GM21423 (cell line): ENCODE results near the gene ODF4.
"Not testable (repeated sequence)": the region's sequence is repeated elsewhere in the genome, so short reads cannot be mapped to it uniquely, and the experiment has no call there.

Source experiments
- ATAC-seq: cut with Tn5 transposase; IDR thresholded peaks from one replicate; pipeline ENCODE4 v1.9.1; 2021; ENCODE audit warnings: mild to moderate bottlenecking, moderate library complexity; ENCODE audit not compliant: unreplicated experiment

Gene ODF4

GRCh38 chr17:8324923-8325322, 14.7 kb upstream of the ODF4 start:
- ATAC-seq: no peak

GRCh38 chr17:8326511-8327302, 12.9 kb upstream of the ODF4 start:
- ATAC-seq: no peak

GRCh38 chr17:8327303-8327649, 12.4 kb upstream of the ODF4 start:
- no peak for ATAC-seq

DNA sequence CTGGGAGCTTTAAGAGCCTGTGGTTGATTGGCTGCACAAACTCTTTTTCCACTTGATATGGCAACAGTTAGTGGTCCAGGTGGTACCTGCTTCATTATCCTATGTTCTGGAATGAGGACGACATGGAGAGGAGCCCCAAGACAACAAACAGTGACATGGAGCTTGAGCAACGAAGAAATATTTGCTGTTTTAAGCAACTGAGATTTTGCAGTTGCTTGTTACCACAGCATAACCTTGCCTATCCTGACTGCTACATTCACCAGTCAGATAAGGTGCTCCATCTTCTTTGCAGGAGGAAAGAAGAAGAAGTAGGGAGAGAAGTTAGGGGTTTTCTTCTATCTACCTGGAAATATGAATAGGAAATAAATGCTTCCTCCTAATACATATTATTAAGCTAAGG, 7.5 kb upstream of the ODF4 start:
- ATAC-seq: no peak

- no peak for ATAC-seq
Observed at GRCh38 chr17:8332688-8333087, 7.0 kb upstream of the ODF4 start.

- ATAC-seq: no peak
Observed at GRCh38 chr17:8333281-8333680, 6.4 kb upstream of the ODF4 start.

DNA sequence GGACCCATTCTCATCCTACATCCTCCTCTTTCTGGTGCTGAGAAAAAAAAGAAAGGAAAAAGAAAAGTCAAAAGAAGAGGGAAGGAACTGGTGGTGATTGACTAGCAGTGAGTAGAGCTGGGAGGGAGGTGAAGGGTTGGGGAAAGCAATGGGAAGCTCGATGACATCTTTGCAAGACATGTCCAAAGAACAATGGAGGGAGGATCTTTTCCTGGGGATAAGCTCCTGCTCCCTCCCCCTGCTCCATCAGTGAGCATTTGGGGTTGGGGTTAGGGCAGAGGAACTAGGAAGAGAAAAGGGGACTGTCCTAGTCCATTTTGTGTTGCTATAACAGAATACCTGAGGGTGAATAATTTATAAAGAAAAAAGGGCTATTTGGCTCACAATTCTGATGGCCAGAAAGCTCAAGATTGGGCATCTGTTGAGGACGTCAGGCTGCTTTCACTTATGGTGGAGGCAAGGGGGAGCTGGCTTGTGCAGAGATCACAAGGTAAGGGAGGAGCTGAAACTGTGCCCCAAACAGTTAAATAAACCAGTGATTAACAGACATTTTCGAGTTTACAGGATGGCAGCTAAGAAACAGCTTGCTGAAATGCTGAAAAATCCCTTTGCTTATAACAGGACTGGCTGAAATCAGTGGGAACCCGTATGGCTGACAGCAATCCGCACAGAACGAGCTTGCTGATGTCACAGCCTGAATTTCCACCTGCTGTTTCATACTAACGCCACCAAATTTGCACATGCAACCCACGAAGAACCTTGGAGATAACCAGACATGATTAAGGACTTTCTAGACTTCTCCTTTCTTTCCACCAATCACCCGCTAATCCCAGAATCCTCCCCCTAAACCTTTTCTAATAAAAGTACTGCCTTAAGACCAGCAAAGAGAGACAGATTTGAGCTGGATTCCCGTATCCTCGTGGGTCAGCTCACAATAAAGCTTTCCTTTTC, 1.6 kb upstream of the ODF4 start:
- no peak for ATAC-seq

GRCh38 chr17:8338753-8339140, 893 bp upstream of the ODF4 start:
- ATAC-seq: no peak

DNA sequence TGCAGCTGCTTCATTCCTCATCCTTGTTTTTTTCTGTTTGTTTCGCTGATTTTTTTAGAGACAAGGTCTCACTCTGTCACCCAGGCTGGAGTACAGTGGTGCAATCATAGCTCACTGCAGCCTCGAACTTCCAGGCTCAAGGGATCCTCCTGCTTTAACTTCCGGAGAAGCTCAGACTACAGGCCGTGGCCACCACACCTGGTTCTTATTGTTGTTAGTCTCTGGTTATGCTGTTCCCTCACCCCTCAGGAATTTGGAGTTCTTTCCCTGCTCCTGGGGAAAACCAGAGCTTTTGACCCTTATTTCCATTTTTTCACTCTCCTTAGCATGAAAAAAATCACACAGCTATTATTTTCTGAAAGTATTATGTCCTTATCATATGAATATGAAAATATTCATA, 1.8 kb downstream of the ODF4 start:
- no peak for ATAC-seq

GRCh38 chr17:8345052-8345690, 5.5 kb downstream of the ODF4 start:
- ATAC-seq: no peak

DNA sequence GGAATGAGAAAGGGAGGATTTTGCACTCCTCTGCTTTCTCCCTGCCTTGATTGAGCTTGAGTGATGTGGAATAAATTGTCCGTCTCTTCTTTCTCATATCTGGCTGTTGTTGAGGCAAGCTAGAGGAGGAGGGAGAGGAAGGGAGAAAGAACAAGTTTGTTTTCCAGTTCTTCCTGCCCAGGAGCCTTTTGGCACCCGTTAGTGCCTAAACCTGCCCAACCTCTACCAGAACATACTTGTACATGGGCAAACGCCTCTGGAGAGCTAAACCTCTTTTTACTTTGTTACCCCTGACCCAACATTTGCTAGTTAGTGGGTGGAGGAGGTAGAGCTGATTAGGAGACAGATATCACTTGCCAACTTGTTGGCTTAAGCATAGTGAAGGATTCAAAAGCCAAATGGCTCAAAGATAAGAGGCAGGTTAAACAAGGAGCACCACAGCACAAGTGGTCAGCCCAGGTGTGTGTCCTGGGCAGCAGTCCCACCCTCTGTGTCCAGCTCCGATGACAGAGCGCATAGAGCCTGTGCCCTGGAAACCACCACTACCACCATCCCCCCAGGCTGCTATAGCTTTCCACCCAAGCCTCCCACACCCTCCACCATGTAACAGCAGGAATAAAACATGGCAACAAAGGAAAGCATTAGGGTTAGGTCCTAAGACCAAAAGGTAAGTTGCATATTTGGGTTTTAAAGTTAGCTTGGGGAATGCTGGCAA, 6.5 kb downstream of the ODF4 start:
- ATAC-seq: no peak

DNA sequence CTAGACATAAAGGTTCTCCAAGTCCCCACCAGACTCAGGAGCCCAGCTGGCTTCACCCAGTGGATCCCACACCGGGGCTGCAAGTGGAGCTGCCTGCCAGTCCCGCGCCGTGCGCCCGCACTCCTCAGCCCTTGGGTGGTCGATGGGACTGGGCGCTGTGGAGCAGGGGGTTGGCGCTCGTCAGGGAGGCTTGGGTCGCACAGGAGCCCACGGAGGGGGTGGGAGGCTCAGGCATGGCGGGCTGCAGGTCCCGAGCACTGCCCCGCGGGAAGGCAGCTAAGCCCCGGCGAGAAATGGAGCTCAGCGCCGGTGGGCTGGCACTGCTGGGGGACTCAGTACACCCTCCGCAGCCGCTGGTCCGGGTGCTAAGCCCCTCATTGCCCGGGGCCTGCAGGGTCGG, 7.4 kb downstream of the ODF4 start:
- not testable (repeated sequence) for ATAC-seq

DNA sequence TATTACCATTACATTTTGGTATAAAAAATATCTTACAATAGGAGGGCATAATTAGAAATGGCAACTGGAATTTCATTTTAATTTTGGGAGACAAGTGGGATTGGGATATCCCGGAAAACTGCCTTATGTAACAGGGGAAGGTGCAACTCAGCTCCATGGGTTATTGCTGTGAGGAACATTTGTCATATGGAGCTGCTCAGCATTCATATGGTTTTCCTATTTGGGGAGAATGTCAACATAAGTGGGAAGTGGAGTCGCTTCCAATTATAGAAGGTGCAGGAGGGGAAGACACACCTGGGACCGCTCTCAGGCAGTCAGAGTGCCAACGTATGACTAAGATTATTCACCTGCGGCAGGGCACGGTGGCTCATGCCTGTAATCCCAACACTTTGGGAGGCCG, 10.7 kb downstream of the ODF4 start:
- no peak for ATAC-seq

- no peak for ATAC-seq
Observed at GRCh38 chr17:8353736-8354135, 14.1 kb downstream of the ODF4 start.

DNA sequence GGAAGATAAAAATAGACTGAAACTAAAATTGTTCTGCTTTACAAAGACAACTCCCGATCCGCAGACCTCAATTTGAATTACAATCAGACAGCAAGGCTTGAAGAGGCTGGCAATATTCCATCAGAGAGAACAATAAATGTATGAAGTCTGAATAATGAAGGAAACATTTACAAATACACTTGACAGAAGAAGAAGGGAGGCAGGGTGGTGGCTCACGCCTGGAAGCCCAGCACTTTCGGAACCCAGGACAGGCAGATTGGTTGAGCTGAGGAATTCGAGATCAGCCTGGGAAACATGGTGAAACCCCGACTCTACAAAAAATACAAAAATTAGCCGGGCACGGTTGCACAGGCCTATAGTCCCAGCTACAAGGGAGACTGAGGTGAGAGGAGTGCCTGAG, 14.6 kb downstream of the ODF4 start:
- no peak for ATAC-seq

- ATAC-seq: no peak
Observed at GRCh38 chr17:8357910-8358309, 18.3 kb downstream of the ODF4 start.

DNA sequence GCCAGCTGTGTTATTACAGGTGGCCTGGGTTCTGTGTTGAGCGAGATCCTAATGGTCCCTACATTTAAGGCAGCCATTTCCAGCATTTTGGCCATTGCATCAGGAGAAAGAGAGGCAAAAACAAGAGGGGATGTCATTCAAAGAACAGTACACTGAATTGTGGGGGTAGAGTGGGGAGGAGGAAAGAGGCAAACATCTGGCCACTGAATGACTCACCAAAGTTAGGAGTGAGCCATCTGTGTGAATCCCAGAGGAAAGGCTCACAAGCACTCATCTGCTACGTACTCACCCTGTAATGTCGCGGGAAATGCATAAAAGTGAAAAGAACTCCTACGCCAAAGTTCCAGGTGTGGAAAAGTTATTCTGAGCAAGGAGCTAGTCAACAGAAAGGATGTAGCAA, 20.1 kb downstream of the ODF4 start:
- no peak for ATAC-seq

- no peak for ATAC-seq
Observed at GRCh38 chr17:8360260-8360659, 20.6 kb downstream of the ODF4 start.

DNA sequence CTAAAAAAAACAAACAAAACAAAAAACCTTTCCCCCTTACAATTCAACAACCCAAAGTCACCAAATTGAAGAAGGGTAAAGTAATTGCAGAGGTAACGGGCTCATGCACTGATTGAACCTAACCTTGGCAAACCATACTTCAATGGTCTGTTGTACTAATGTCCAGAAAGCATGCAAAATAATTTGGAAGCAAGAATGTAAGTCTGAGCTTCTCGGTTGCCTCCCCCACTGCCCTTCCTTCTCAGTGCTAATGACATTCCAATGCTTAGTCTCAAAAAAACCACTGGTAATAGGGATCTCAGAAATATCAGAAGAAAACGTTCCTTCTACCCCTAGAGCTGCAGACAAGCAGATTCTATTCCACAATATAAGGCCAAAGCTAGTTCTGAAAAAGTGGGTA, 21.1 kb downstream of the ODF4 start:
- ATAC-seq: no peak

GRCh38 chr17:8362651-8363332, 23.2 kb downstream of the ODF4 start:
- ATAC-seq: no peak

DNA sequence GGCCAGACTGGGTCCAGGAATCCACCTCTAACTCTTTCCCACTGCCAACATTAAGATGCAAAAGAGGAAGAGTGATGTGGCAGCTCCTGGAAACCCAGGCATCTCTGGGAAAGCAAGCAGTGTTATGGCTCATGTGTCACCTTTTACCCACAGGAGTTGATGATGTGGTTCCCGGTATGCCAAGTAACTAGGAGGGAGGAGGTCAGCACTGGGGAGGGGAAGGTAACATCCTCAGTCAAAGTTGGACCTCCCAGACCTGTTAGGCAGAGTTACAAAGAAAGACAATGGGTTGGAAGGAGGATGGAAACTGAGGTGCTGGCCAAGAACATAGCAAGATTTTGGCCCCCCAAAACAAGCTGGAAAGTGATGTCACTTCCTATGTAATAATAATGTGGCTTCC, 25.5 kb downstream of the ODF4 start:
- ATAC-seq: no peak
